GM18526 (cell line): ENCODE measurements around the gene DHRS7C.

Source experiments
- POLR2A ChIP-seq: IDR thresholded peaks from 3 replicates; pipeline ENCODE4 v1.6.1; 2011; ENCODE audit not compliant: insufficient read length; ENCODE audit errors: extremely low read depth

The DHRS7C gene

GRCh38 chr17:9814337-9814945, 23.0 kb upstream of the DHRS7C start:
- TF ChIP-seq POLR2A, result no peak

GRCh38 chr17:9813166-9813565, 21.8 kb upstream of the DHRS7C start:
- TF ChIP-seq POLR2A, result no peak

DNA sequence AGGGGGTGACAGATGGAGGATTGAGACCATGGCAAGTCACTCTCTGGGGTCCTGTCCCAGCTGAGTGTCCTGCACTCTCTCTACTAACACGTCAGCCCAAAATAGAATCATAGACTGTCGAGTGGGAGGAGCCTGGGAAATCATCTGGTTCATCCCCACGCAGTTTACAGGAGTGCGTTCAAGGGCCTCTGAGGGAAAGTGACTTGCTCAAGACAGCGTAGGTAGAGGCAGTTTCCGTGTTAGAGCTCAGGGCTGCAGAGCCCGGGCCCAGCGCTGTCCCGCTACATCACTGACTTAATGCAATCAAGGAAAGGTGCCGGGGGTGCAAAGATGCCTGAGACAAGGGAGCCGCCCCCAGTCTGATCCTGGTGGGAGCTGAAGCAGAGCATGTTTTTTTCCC, 20.1 kb upstream of the DHRS7C start:
- no peak for TF ChIP-seq POLR2A

DNA sequence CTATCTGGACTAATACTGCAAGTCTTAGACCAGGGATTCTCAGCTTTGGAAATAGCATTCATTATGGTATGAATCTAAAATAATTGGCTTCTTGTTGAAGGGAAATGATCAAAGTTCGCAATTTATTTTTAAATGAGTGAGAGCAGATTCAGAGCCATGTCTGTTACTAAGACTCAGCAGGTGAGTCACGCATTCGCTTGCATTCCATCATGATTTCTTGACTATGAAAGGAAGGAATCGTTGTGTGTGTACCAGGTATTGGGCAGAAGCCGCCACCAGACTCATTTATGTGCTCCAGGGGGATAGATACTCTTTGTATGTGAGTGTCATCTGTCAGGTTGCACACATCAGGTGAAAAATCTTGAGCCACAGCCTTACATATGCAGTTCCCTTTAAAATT, 19.7 kb upstream of the DHRS7C start:
- no peak for TF ChIP-seq POLR2A

GRCh38 chr17:9810100-9810949, 18.9 kb upstream of the DHRS7C start:
- no peak for TF ChIP-seq POLR2A

DNA sequence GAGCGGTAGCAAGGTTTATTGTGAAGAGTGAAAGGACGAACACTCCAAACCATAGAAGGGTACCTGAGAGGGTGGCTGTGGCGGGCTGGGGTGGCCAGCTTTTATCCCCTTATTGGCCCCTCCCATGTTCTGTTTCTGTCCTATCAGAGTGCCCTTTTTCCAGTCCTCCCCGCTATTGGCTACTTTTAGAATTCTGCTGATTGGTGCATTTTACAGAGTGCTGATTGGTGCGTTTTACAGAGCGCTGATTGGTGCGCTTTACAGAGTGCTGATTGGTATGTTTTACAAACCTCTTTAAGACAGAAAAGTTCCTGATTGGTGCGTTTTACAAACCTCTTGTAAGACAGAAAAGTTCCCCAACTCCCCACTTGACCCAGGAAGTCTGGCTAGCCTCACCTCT, 18.0 kb upstream of the DHRS7C start:
- no peak for TF ChIP-seq POLR2A

GRCh38 chr17:9806699-9807098, 15.3 kb upstream of the DHRS7C start:
- TF ChIP-seq POLR2A, result no peak

DNA sequence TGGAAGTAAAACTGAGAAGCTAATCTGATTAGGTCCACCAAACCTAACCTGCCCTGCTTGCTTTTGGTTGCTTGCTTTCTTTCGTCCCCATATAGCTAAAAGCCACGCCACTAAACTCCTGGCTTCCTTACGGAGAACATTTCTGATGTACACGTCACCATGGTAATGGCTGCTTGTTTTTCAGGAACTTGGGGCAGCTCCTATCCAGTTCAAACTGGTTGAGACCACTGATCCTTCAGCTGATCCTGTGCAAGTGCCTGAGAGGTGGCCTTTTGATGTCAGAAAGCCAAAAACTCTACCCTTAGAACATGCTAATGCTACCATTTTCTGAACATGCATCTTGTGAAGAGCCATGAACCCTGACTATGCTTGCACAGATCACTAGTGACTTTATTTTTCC, 14.4 kb upstream of the DHRS7C start:
- no peak for TF ChIP-seq POLR2A

- TF ChIP-seq POLR2A, result no peak
Measured at GRCh38 chr17:9802697-9803096, 11.3 kb upstream of the DHRS7C start.

- TF ChIP-seq POLR2A, result no peak
Measured at GRCh38 chr17:9802294-9802693, 10.9 kb upstream of the DHRS7C start.

DNA sequence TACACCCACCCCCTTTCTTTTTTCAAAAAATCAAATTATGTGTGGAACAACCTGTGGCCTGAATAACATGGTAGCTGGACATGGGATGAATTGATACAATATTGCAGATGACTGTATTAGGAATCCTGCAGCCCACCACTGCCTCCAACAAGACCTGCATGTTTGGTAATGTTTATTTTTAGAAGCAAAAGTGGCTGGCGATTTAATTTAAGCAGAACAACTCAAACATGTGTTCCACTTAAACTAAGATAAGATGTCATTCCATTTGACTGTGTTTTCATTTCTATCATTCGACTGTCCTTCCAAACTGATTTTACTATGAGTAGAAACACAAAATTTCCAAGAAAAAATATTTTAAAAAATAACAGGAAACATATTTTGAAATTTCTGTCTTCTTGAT, 10.1 kb upstream of the DHRS7C start:
- TF ChIP-seq POLR2A, result no peak

DNA sequence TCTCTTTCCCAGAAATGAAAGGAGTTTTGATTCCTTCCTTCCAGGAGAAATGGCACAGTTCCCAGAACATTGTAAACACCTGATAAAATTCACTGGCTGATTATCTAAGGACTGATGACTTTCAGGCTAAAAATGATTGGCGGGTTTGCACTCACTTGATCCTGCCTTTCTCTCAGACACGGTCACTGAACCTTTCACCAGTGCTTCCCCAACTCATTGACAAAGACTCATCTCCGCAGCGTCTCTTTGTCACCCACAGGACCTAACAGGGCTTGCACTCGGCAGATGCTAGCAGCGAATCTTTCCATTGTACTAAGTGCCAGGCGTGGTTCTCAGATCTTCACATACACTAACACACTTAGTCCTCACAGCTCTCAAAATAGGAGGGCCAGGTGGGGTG, 7.3 kb upstream of the DHRS7C start:
- TF ChIP-seq POLR2A, result no peak

DNA sequence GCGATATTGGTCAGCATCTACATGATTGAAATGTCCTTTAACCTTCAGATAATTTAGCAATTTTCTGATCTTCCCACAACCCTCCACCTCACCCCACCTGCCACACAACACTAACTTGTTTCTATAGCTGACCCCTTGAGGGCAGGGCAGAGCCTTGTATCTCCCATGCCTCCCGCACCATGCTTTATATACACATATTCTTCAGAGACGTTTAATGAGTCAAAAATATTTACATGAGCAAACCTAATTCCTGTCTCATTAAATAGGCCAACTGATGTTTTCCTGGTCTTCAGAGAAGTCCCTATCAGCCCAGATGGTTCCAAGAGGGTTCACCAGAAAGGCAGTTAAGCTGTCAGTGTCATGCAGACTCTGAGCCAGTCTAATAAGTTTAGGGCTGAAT, 6.6 kb upstream of the DHRS7C start:
- TF ChIP-seq POLR2A, result no peak

GRCh38 chr17:9792181-9792840, 919 bp upstream of the DHRS7C start:
- TF ChIP-seq POLR2A, result no peak

DNA sequence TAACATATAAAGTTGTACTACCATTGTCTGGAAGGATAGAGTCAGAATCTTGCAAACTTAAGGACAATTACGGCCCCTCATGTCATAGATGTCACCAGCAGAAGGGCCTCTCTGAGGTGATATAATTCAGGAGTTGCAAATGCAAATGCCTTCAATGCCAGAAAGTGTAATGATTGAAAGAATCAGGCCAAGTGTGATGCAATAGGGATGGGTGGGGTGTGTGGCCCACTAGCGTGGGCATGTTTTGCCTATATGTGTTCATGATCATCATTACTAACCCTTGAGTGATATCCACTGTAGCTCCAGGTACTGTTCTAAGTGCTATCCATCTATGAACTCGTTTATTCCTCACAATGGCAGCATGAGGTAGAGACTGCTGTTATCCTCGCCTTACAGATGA, 1.1 kb downstream of the DHRS7C start:
- no peak for TF ChIP-seq POLR2A

GRCh38 chr17:9788601-9789000, 2.8 kb downstream of the DHRS7C start:
- TF ChIP-seq POLR2A, result no peak

GRCh38 chr17:9784544-9784943, 6.8 kb downstream of the DHRS7C start:
- TF ChIP-seq POLR2A, result no peak

DNA sequence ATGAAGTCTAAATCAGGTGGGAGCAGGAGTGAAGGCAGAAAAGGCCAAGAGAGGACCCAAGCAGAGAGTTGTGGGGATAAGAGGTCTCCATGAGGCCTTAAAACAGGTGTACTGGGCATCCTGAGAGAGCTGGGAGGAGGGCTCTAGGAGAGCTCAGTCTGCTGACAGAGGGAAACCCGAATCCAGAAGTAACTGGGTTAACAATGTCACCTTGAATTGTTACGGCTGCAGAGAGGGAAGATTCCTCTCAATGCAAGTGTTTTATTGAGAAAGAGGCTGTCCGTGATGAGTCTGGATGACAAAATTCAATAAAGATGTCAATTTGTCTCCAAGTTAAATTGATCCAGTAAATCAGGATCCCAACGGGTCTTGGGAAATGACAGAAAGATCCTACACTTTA, 8.3 kb downstream of the DHRS7C start:
- TF ChIP-seq POLR2A, result no peak
